Gastrocnemius medialis (tissue), 4 donors: ENCODE results near the gene MFSD2A. TPM values are rescaled to one million over a fixed set of nuclear protein-coding genes. Genes with fewer than 3 reads are reported as not detected.

Source experiments
- ATAC-seq, 2 donors: fragments of 150-250 bp; one replicate each; pipeline ENCODE4 v1.9.1; 2016
- DNase-seq, 2 donors: peaks; one replicate each; pipeline ENCODE4 v3.0.0-alpha.2; 2019
- H3K27ac ChIP-seq, 4 donors: fragments of 200-600 bp; sonication (generic); 1 replicate in 1 of 4; 2 replicates in 3 of 4; pipeline ENCODE4 v1.5.1; 2016 to 2018; ENCODE audit warnings: mild to moderate bottlenecking in 2 of 4, moderate library complexity in 1 of 4
- H3K27me3 ChIP-seq, 3 donors: fragments of 200-600 bp; sonication (generic) in 2 of 3; 1 replicate in 1 of 3; 2 replicates in 2 of 3; pipeline versions ENCODE4 v1.5.1 to v1.6.0; 2016 to 2019; ENCODE audit warnings: mild to moderate bottlenecking in 1 of 3, moderate library complexity in 1 of 3
- H3K36me3 ChIP-seq, 2 donors: fragments of 200-600 bp; sonication (generic) in 1 of 2; one replicate each; pipeline ENCODE4 v1.5.1; 2017 to 2018
- H3K4me1 ChIP-seq, 2 donors: fragments of 200-600 bp; sonication (generic) in 1 of 2; one replicate each; pipeline ENCODE4 v1.5.1; 2016 to 2017; ENCODE audit warnings: mild to moderate bottlenecking in 2 of 2
- H3K4me3 ChIP-seq, 4 donors: fragments of 200-600 bp; sonication (generic) in 3 of 4; 1 replicate in 1 of 4; 2 replicates in 3 of 4; pipeline ENCODE4 v1.5.1; 2016 to 2019; ENCODE audit warnings: mild to moderate bottlenecking in 2 of 4
- H3K9me3 ChIP-seq, 3 donors: fragments of 200-600 bp; sonication (generic) in 2 of 3; 1 replicate in 1 of 3; 2 replicates in 2 of 3; pipeline ENCODE4 v1.5.1; 2016 to 2019
- CTCF ChIP-seq, 5 experiments: fragments of 450-650 bp in 3 of 5; fragments of 200-600 bp in 2 of 5; sonication (generic) in 2 of 5; IDR thresholded peaks in 4 of 5; conservative IDR thresholded peaks in 1 of 5; 1 replicate in 4 of 5; 2 replicates in 1 of 5; pipeline ENCODE4 v1.5.1; 2016 to 2019; ENCODE audit warnings: antibody characterized with exemption in 5 of 5, mild to moderate bottlenecking in 3 of 5, moderate library complexity in 3 of 5
- POLR2A ChIP-seq, 2 donors: fragments of 450-650 bp; IDR thresholded peaks; one replicate each; pipeline ENCODE4 v1.6.1; 2017; ENCODE audit warnings: antibody characterized with exemption in 2 of 2, mild to moderate bottlenecking in 2 of 2, moderate library complexity in 2 of 2
- in situ Hi-C, 4 donors: fragments of 200-750 bp; cut with MboI; loops; one replicate each; pipeline versions ENCODE4 v1.15.0 to v1.8.0; 2017; ENCODE audit warnings: low sequenced_read_pairs in 4 of 4
- intact Hi-C: fragments of 100-400 bp; cut with DNase I; formaldehyde crosslinking; loops from one replicate; pipeline ENCODE4 v1.15.1; 2023; ENCODE audit warnings: low total_unique reads
- total RNA-seq, 4 donors: library from RNA; depleted of rRNA; stranded (reverse); fragments of >200 nt; gene quantifications; one replicate each; pipeline versions ENCODE4 v1.1.0 to v1.2.3, GENCODE V29; 2016

Gene MFSD2A
- total RNA-seq, 4 donors from 2014 or later, result 1.0 to 2.1 TPM; not detected in 2

- intact Hi-C loops (no loop called here), in situ Hi-C loops (no loop called here)
- H3K27ac ChIP-seq, result no peak overlapping the region
- DNase-seq (no peak), ATAC-seq (no peak)
- TF ChIP-seq CTCF (IDR thresholded peaks at IDR 0.05 in 4 of 5, conservative IDR thresholded peaks at IDR 0.05 in 1 of 5) (no peak), POLR2A (IDR thresholded peaks at IDR 0.05) (no peak)
- H3K27me3 ChIP-seq, result no peaks in the 10 kb centered on the region
- no peaks in the 10 kb centered on the region for H3K9me3 ChIP-seq
- H3K4me1 ChIP-seq, result no peaks in the 10 kb centered on the region
- H3K4me3 ChIP-seq, result no peak overlapping the region
- H3K36me3 ChIP-seq, result no peaks in the 10 kb centered on the region
Measured at GRCh38 chr1:39943471-39944290, 11.3 kb upstream of the MFSD2A start.

- TF ChIP-seq CTCF (IDR thresholded peaks at IDR 0.05 in 4 of 5, conservative IDR thresholded peaks at IDR 0.05 in 1 of 5) (no peak), POLR2A (IDR thresholded peaks at IDR 0.05) (no peak)
- intact Hi-C loops, result no loop called here
- Histone ChIP-seq H3K27ac (no peak overlapping the region), H3K36me3 (no peaks in the 10 kb centered on the region), H3K4me1 (no peaks in the 10 kb centered on the region), H3K27me3 (no peaks in the 10 kb centered on the region), H3K9me3 (no peaks in the 10 kb centered on the region), H3K4me3 (no peak overlapping the region)
- in situ Hi-C loops, result no loop called here
- ATAC-seq (no peak), DNase-seq (no peak)
Measured at GRCh38 chr1:39944410-39945112, 10.4 kb upstream of the MFSD2A start.

- ATAC-seq, result no peak
- Histone ChIP-seq H3K4me1 (no peaks in the 10 kb centered on the region), H3K36me3 (no peaks in the 10 kb centered on the region), H3K27ac (no peak overlapping the region), H3K27me3 (no peaks in the 10 kb centered on the region), H3K9me3 (no peaks in the 10 kb centered on the region), H3K4me3 (no peak overlapping the region)
- TF ChIP-seq POLR2A (IDR thresholded peaks at IDR 0.05), result no peak
- no peak for TF ChIP-seq CTCF (IDR thresholded peaks at IDR 0.05 in 4 of 5, conservative IDR thresholded peaks at IDR 0.05 in 1 of 5)
- intact Hi-C loops (no loop called here), in situ Hi-C loops (no loop called here)
- DNase-seq, result no peak
Measured at GRCh38 chr1:39946216-39946615, 8.7 kb upstream of the MFSD2A start.

- in situ Hi-C loops (no loop called here), intact Hi-C loops (no loop called here)
- no peak for TF ChIP-seq POLR2A (IDR thresholded peaks at IDR 0.05)
- TF ChIP-seq CTCF (IDR thresholded peaks at IDR 0.05 in 4 of 5, conservative IDR thresholded peaks at IDR 0.05 in 1 of 5), result no peak
- ATAC-seq, result no peak
- Histone ChIP-seq H3K9me3 (no peaks in the 10 kb centered on the region), H3K27me3 (no peaks in the 10 kb centered on the region), H3K4me3 (no peak overlapping the region), H3K27ac (no peak overlapping the region), H3K36me3 (no peaks in the 10 kb centered on the region), H3K4me1 (no peaks in the 10 kb centered on the region)
- DNase-seq, result no peak
Measured at GRCh38 chr1:39947260-39947659, 7.7 kb upstream of the MFSD2A start.
